ENCODE data around the gene MAX.
A peak's percentile ranks its signal among the peaks of the same experiment; 100 is the strongest.
"Not testable (repeated sequence)": the region's sequence is repeated elsewhere in the genome, so short reads cannot be mapped to it uniquely, and the experiment has no call there.

The MAX gene

DNA sequence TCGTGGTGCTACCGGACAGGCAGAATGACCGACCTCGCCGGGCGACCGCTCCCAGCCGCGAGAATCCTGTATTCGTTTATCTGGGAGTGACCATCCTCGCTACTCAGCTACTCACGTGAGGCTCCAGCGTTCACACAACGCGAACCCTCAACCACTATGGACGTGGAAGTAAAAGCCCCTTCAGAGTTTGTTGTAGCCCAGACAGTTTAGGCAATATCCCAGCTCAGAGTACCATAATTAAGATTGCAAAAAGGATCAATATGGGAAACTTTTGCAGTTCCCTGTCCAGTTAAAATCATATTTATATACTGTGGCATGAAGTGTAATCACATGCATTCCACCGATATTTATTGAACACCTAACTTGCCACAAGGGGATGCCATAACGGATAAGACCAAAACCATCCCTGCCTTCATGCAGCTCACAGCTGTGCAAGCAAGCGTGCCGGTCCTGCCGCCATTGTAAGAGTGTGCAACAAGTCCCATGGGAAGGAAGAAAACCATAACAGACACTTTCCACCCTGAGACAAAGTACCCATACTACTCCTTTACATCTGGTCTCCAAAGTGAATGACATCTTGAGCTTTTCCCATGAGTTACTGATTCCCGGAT is 938 bp upstream of the MAX start:
- DNase-seq, result no peak

DNA sequence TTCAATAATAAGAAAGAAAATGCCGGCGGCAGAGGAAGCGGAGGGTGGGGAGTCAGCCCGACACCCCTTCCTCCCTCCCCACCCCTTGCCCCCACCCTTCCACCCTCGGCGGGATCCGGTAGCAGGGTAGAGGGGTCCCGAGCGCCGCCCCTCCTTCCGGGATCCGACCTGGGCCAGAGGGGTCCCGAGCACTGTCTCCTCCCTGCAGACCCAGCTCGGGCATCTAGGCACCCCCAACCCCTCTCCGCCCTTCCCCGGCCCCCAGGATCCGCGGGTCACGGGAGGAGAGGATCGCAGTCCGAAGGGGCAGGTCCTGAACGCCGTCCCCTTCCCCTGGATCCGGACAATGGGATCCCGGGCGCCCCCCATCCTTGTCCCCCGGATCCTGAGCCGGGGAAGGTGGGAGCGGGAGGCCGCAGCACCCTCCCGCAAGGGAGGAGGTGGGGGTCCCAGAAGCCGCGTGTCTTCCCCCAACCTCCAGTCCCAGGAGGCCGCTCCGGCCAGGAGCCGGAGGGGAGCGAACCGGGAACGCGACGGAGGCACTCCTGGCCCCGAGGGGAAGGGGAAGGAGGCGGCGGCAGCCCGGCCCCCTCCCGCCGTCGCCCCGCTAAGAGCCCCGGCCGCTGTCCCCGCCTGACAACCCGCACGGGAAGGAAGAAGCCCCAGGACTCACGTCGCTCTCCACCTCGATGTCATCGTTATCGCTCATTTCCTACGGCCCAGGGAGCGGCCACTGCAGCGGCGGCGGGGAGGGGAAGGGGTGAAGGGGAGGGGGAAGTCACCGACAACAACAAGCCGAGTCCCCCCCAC is 481 bp downstream of the MAX start:
- no peak for DNase-seq

GRCh38 chr14:65100922-65101541 is 1.3 kb downstream of the MAX start:
- DNase-seq, result no peak

GRCh38 chr14:65098586-65098985 is 3.7 kb downstream of the MAX start:
- DNase-seq, result peak; percentile 77 to 78

DNA sequence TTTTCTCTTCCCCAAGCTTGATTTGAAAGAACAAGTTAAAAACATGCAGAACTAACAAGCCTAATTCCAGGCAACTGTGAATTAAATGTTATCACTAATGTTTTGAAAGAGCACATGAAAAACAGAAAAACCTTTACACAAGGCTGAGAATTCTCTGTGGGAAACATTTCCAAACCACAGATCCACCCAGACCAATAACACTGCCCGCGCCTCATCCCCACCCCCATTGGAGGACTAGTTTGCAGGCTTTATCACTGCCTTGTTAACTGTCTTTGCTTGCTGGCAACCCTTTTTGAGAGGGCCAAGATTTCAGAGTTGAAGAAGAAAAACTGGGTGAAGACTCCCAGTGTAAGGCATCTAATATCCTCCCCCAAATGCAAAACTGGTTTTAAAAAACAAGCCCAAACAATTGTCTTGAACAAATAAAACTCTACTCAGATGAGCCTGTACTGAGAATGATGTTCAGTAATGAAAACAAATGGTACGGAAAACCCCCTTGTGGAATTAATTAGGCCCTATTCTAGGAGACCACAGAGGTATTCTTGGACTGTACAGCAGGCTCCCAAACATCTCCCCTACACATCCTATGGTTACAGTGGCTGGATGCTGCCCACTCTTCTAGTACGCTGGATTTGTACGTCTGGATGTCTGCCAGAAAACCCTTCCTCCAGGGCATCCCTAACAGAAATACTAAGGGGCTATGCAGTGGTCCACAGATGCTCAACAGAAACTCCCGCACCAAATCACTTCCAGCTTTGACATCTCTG is 5.8 kb downstream of the MAX start:
- DNase-seq, result no peak

DNA sequence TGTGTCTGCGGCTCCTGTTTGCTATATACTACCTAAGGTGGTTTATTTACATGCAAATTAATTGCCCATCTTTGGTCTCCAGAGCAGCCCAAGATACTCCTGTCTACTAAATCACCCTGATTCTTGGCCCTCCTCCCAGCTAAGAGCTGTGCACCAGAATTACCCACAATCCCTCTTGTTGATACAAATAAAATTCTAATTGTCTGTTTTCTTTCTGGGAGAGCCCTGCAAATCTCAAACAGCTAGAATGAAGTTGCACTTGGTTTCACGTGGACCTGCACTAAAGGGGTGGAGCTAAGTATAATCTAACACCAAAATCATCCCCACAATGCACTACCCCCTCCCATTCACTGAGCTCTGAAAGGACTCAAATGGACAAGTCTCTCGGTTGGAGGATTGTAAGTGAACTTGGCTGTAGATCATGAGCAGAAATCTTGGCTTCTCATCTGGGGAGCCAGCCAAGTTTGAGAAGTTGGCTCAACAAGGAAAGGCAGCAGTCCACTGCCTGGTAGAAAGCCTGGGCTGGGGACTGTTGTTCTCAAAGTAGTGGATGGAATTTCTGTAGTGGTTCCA is 6.6 kb downstream of the MAX start:
- no peak for DNase-seq

- no peak for DNase-seq
Observed at GRCh38 chr14:65092349-65092748, 10.0 kb downstream of the MAX start.

- not testable (repeated sequence) for DNase-seq
Observed at GRCh38 chr14:65087835-65088234, 14.5 kb downstream of the MAX start.

DNA sequence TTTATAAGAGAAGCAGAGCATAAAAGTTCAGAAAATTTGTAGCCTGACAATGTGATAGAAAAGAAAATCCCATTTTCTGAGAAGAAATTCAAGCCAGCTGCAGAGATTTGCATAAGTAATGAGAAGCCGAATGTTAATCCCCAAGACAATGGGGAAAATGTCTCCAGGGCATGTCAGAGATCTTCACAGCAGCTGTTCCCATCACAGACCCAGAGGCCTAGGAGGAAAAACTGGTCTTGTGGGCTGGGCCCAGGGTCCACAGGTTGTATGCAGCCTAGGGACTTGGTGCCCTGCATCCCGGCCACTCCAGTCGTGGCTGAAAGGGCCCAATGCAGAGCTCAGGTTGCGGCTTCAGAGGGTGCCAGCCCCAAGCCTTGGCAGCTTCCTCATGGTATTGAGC is 15.6 kb downstream of the MAX start:
- not testable (repeated sequence) for DNase-seq

DNA sequence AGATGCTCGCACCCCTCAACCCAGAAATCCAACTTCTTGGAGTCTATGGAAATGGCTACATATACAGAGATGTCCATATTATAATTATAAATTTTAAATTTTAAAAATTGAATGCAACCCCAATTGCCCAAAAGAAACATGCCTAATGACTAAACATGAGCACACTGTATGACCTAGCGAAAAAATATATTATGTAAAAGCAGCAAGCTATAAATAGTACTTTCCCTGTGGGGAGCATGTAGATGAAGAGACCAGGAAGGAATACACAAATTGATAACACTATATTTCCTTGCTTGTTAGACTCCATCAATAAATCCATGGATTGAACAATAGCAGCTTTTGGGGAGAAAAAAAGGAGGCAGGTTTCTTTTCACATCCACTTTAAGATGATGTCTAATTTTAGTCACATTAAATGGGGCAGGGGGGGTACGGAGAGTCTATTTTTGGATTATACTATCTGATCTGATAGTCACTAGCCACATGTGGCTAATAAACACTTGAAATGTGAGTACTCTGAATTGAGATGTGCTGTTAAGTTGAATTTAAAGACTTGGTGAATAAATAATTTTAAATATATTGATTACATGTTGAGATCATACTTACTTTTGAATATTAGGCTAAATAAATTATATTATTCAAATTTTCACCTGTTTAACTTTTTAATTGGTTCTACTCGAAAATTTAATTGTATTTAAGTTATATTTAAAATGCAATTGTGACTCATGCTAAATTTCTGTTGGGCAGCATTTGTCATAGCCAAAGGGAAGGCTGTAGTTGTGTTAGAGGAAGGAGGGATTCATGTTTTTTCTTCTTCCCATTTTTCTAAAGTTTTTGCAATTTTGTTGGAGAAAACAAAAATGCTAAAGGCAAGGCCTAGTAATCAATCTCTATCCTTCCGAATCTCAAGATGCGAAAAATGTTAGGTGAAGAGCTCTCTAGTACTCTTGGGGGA is 17.5 kb downstream of the MAX start:
- DNase-seq, result no peak

- DNase-seq, result no peak
Observed at GRCh38 chr14:65082930-65083329, 19.4 kb downstream of the MAX start.

DNA sequence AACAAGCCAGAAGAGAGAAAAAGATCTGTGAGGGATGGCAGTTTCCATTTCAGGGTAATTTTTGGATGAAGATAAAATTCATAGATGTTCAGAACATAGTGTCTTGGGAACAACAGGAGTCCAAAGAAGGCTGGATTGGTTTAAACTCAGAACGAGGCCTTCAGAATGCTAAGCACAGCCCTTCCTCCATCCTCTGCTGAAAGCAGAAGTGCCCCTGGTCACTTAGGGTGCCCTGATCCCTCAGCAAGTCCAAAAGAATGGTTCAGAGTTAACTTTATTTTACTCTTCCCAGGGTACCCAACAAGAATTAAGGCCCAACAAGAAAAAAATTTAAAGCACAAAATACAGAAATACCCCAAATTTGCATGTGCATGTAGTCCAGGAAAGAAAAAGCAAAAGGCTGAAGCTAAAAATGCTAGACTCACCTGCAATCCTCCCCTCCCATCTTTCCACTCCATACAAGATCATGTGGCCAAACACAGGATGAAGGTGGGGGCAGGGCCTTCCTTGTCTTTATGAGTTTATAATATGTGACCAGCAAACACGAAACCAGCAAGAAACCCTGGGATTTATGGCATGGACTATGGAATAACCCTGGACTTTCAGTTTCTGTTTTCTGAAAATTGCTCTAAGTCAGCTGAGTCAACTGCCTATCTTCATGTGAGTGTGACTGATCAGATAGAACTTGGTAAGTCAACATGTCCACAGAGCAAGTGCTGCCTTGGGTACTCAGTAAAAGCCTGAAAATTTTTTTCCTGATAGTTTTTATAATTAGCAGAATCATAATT is 21.2 kb downstream of the MAX start:
- peak; percentile 52 to 73 for DNase-seq

GRCh38 chr14:65079768-65080167 is 22.5 kb downstream of the MAX start:
- DNase-seq, result no peak

GRCh38 chr14:65079201-65079600 is 23.1 kb downstream of the MAX start:
- peak; percentile 17 to 36 for DNase-seq

DNA sequence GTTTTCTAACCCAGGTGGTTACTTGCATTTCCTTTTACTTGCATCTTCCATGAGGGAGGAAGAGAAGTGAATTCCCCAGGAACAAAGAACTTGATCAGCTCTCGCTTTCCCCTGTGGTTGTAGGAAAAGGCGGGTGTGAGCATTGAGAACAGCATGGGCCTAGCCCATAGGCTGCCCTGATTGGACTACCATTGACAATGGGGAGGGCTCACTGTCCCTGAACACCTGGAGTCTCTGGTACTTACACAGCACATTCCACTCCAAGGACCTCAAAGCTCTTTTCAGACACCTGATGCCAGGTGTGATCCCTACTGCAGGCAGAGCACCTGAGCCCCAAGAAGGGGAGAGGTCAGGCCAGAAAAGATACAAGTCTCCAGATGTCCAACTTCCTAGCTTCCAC is 25.0 kb downstream of the MAX start:
- DNase-seq, result no peak

DNA sequence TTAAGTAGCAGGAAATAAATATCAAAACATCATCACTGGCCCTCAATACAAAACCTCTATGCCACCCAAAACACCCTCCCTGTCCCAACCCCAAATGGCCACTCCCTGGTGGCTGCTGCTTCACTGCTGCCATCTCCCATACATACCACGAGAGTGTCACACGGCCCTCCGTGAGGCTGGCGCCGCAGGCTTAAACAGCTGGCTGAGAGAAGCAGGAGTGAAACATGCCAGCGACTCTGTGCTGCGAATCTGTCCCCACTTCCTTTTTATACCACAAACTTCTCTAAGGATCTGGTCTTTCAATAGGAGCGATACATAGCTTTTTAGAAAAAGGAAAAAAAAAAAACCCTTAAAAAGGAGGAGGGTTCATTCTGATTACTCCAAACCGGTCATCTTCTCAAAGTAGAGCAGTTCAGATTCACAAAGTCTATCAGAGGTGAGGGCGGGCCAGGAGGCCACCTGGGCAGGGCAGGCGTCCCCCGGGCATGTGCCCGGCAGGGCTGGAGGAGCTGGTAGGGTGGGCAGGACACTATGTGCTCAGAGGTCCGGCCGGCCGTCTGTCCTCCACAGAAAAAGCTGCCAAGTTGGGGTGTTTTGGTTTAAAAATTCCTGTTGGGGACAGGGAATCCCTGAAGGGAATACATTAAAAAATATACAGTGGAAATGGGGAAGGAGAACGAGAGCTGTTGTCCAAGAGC is 26.5 kb downstream of the MAX start:
- peak; percentile 21 to 55 for DNase-seq

GRCh38 chr14:65074449-65075150 is 27.7 kb downstream of the MAX start:
- DNase-seq, result peak; percentile 65

DNA sequence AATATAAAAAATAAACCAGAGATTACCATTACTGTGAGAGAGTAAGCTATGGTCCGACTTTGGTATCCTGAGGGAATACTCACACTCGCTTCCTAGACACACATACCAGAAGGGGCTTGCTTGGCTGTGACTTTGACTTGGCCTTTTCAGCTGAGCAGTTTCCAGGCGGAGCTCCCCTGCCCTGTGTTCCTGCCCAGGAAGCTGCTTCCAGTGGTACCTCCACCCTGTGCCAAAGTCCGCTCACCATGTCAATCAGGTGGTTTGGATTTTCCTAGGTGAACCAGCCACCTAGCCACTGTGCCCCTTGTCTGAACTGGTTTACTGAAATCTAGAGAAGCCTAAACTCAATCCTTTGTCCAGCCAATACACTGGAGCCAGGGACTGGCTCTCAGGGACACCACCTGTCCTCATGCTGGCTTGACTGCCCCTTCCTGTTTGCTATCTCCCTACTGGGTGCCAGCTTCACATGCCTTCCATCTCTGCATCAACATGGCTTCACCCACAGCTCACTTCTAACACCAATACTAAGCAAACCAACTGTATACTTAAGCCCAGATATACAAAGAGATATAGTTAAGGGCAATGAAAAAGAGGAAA is 28.6 kb downstream of the MAX start:
- DNase-seq, result no peak

DNA sequence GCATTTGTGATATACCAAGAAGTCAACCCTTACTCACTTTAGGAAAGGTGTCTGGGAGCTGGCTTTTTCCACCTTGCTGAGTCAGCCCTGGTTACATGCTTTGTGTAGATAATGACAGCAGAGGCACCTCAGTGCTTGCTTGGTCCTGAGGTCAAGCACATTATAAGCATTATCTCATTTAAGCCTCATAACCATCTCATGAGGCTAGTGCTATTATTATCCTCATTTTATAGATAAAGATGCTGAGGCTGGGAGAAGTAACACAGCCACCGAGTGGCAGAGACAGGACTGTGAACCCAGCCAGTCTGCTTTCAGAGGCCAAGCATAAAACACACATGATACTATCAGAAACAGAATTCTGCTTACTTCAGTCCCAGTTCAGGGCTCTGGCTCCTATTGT is 29.4 kb downstream of the MAX start:
- DNase-seq, result no peak
